B cell (primary cell): ENCODE data around the gene OSBP2.

Experiments
- EZH2 ChIP-seq: IDR thresholded peaks from 2 replicates; pipeline ENCODE4 v1.6.1; 2012; ENCODE audit warnings: borderline replicate concordance, low read depth, mild to moderate bottlenecking, moderate library complexity, low read length; ENCODE audit not compliant: insufficient read depth, poor library complexity, severe bottlenecking
- TF ChIP-seq, protein P1 (sequence below): fragments of 200-600 bp; IDR thresholded peaks from one replicate; pipeline ENCODE4 v1.8.0; 2022; ENCODE audit warnings: antibody characterized with exemption, mild to moderate bottlenecking

DNA sequence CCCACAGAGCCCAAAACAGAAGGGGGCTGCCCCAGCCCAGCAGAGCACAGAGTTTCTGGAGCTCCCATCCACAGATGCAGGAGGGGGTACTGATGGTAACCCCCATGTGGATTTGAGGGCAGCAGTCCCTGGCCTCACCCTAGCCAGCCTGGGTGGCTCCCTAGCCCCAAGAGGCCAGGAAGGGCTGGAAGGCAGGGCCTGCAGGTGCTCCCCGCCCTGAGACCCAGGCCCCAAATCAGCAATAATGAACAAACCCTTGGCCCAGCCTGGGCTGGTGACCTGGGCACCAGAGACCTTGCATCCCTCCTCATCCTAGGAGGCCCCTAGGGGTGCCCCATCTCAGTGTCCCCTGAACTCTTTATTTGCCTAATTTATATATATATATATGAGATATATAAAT, 212.3 kb downstream of the OSBP2 start:
- TF ChIP-seq, protein P1, sequence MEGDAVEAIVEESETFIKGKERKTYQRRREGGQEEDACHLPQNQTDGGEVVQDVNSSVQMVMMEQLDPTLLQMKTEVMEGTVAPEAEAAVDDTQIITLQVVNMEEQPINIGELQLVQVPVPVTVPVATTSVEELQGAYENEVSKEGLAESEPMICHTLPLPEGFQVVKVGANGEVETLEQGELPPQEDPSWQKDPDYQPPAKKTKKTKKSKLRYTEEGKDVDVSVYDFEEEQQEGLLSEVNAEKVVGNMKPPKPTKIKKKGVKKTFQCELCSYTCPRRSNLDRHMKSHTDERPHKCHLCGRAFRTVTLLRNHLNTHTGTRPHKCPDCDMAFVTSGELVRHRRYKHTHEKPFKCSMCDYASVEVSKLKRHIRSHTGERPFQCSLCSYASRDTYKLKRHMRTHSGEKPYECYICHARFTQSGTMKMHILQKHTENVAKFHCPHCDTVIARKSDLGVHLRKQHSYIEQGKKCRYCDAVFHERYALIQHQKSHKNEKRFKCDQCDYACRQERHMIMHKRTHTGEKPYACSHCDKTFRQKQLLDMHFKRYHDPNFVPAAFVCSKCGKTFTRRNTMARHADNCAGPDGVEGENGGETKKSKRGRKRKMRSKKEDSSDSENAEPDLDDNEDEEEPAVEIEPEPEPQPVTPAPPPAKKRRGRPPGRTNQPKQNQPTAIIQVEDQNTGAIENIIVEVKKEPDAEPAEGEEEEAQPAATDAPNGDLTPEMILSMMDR, result no peak
- TF ChIP-seq EZH2, result no peak
